ENCODE data around the gene SLC6A16. TPM values are rescaled to one million over a fixed set of nuclear protein-coding genes. Genes with fewer than 3 reads are reported as not detected.

The SLC6A16 gene
- total and polyA plus RNA-seq, 2 of the 8 experiments (the other 6 are each of a cell fraction or from before 2014, with no cell fraction given): 1.1 to 1.5 TPM

DNA sequence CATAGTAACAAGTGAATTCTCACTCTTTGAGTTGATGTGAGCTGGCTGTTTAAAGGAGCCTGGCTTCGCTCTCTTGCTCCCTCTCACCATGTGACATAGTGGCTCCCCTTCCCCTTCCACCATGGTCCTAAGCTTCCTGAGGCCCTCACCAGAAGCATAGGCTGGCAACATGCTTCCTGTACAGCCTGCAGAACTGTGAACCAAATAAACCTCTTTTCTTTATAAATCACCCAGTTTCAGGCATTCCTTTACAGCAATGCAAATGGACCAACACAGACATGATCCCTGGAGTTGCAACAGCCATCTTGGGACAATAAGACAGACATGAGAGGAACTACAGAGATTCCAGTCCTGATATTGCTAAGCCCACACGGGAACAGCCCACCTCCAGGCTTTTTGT is 24.6 kb upstream of the SLC6A16 start (continued):
- TF ChIP-seq BRCA1 (IDR thresholded peaks at IDR 0.05; ENCODE audit: low read depth, low read length): no peak
- TF ChIP-seq, protein P1, sequence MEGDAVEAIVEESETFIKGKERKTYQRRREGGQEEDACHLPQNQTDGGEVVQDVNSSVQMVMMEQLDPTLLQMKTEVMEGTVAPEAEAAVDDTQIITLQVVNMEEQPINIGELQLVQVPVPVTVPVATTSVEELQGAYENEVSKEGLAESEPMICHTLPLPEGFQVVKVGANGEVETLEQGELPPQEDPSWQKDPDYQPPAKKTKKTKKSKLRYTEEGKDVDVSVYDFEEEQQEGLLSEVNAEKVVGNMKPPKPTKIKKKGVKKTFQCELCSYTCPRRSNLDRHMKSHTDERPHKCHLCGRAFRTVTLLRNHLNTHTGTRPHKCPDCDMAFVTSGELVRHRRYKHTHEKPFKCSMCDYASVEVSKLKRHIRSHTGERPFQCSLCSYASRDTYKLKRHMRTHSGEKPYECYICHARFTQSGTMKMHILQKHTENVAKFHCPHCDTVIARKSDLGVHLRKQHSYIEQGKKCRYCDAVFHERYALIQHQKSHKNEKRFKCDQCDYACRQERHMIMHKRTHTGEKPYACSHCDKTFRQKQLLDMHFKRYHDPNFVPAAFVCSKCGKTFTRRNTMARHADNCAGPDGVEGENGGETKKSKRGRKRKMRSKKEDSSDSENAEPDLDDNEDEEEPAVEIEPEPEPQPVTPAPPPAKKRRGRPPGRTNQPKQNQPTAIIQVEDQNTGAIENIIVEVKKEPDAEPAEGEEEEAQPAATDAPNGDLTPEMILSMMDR (IDR thresholded peaks at IDR 0.05; ENCODE audit: control extremely low read depth in 1 of 3, insufficient read depth in 1 of 3, low read depth in 1 of 3, low read length in 3 of 3): no peak
- no peak for TF ChIP-seq EGR1 (IDR thresholded peaks at IDR 0.05; ENCODE audit: borderline replicate concordance, low read depth, low read length)
- TF ChIP-seq NRF1 (IDR thresholded peaks at IDR 0.05; ENCODE audit: low read depth, low read length): no peak
- TF ChIP-seq, protein P2, sequence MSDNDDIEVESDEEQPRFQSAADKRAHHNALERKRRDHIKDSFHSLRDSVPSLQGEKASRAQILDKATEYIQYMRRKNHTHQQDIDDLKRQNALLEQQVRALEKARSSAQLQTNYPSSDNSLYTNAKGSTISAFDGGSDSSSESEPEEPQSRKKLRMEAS (IDR thresholded peaks at IDR 0.05): no peak

All from H1 (cell line).